ENCODE data around the gene MRPL2. TPM values are rescaled to one million over a fixed set of nuclear protein-coding genes. Genes with fewer than 3 reads are reported as not detected.
"Not testable (repeated sequence)": the region's sequence is repeated elsewhere in the genome, so short reads cannot be mapped to it uniquely, and the experiment has no call there.

MRPL2 gene
- total RNA-seq, 1 donor from 2014 or later = 11.3 TPM

DNA sequence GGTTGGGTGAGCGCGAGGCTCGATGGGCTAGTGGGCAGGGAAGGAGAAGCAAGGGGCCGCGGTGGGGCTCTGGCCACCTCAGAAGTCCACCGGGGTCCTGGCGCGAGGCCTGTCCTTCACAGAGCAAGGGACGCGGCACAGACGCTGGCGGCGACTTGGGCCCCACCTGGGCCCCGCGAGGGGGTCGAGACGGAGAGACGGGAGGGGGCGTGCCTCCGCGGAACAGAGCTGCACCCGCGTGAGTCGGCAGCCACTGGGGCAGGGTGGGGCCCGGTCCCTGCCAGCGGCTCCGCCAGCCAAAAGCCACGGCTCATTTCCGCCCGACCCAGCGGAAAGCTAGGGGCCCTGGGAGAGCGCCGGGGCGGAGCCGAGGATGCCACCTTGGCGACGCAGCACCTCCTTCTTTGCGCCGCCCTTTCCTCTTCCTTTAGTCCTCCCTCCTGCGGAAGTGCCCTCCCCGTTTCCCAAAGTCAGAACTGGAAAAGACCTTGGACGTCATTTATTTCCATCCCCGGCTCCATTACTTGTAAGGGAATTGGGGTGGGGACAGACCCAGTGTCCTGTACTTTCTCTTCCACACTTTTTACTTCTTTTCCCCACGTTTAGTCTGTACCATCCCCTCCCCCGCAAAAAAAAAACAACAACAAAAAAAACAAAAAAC, 5.6 kb downstream of the MRPL2 start, which contains the start of gene CUL7:
Gene CUL7, minus strand, starts transcription at position 307 of the 661 bp plus-strand sequence. CDS start 1,063 bp downstream, outside the sequence.
- peak; percentile 90 to 92 for DNase-seq (ENCODE audit: low read depth in 2 of 2)

DNA sequence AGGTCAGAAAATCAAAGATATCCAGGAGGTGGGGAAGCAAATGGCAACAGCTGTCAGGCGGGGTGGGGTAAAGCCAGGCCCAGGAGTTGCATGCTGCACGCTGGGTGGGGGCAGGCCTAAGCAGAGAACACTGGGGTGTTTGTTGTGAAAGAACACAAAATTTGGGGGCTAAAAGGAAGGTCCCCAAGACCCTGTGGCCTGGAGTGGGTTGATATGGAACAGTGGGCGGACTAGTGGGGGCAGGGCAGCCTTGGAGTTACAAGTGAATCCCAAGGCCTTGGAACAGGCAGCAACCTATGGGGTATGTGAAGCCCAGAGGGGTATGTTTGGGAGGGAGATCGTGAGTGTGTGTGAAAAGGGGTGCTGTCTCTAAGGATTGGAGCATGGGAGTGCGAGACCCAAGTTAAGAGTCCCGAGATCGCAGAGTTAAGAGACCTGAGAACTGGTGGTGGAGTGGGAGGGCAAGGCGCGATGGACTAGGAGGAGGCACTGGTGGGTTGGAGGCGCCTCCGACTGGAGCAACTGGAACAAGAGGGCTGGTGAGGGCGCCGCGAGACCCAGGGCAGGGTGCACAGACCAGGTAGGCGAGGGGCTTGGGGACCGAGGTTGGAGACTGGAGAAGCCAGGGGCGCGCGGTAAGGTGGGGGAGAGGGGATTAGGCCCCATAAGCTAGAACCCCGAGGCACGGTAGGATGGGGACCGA, 6.2 kb downstream of the MRPL2 start:
- DNase-seq (ENCODE audit: low read depth in 2 of 2) = peak in 1 of 2 donors; percentile 41

DNA sequence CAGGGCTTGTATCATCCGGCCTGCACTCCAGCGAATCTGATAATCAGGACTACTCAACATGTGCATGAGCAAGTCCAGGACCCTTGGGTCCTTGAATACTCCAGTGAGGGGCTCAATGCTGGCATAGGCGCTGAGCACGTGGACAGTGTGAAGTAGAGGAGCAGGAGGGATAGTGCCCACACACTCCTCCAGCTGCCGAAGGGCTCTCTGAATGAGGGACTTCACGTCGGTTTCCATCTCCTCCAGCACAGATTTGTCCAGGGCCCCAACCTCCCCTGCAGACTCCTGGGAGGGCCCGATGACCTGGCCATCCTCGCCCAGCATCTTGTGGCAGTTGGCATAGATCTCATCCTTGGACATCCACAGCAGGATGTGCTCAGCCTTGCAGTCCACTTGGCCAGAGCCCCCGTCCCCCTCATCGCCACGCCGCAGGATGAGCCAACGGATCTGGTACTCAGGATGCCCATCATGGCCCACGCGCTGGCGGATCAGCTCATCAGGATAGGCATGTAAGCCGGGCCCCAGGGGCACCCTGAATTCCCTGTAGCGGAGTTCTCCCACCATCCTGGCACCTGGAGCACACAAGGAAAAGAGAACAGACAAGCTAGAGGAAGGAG, 6.9 kb downstream of the MRPL2 start:
- no peak for DNase-seq (ENCODE audit: low read depth in 2 of 2)

DNA sequence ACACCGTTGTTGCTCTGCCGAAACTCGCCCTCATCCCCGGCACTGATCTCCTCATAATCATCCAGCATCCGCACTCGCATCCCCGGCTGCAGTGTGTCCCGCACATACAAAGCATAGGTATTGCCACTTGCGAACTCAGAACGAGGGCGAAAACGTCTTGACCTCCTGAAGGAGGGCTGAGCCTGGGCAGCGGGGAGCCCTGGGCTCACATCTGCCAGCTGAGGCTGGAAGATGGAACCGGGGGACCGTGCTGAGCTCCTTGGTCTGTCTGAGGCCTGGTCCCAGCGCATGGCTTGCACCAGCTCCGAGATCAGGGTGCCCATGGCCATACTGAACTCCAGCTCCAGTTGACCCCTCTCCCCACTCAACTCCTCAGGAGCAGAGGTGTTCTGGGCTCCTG, 8.3 kb downstream of the MRPL2 start:
- DNase-seq (ENCODE audit: low read depth in 2 of 2) = no peak

DNA sequence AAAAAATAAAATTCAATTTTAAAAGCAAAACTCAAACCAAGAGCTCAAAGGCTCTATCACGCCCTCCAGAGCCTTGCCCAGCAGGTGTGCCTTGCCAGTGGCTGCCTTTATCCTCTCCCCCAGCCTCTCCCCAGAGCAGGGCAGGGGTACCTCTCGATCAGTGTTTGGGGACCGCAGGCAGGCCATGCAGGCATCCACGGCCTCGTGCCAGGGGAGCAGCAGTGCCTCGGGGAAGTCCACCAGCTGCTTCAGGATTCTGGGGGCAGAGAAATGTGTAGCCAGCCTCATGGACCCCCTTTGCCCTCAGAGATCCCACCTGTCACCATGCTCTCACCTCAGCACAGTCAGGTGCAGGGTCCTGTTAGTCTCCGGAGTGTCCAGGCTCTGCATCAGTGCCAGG, 11.2 kb downstream of the MRPL2 start:
- no peak for DNase-seq (ENCODE audit: low read depth in 2 of 2)

DNA sequence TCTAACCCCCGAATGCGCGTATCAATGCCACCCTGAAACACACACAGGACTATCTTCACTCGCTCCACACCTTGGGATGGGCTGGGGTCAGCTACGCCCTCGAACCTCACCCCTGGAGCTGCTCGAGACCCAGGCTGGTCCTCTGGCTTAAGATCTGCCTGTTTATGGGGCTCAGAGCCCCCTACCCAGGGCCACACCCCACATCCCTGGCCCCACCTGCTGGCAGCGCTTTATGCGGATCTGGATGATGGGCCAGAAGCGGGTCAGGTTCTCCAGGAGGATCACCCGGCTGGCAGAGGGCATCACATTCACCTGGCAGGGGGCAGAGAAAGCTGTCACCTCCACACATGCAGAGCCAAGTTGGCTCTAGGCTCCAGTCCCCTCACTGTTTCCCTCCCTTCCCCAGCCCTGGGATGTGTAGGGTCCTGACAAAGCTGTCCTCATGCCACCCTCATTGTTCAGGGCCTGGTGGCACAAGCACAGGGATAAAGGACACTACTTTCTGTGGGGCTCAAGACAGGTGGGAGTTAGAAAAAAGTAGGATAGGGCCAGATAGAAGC, 13.8 kb downstream of the MRPL2 start:
- DNase-seq (ENCODE audit: low read depth in 2 of 2) = no peak

DNA sequence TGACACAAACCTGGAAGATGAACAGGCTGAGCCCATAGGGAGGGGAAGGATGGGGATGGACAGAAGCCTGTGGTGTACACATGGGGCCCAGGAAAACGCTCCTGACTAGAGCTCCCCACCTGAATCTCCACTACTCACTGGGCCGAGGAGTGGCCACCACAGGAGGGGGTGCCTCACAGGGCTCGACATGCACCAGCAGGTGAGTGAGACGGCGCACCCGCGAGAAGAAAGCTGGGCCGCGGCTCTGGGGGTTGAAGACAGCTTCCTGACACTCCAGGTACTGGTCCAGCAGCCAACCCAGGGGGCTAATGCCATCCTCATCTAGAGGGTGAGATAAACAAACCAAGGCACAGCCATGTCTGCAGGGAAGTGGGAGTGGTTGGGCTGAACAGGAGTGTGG, 15.9 kb downstream of the MRPL2 start:
- DNase-seq (ENCODE audit: low read depth in 2 of 2) = no peak

DNA sequence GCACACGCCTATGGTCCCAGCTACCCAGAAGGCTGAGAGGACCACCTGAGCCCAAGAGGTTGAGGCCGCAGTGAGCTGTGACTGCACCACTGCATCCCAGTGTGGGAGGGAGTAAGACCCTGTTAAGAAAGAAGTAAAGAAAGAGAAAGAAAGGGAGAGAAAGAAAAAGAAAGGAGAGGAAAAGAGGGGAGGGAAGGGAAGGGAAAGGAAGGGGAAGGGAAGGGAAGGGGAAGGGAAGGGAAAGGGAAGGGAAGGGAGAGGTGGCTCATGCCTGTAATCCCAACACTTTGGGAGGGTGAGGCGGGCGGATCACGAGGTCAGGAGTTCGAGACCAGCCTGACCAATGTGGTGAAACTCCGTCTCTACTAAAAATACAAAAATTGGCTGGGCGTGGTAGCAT, 17.8 kb downstream of the MRPL2 start:
- not testable (repeated sequence) for DNase-seq (ENCODE audit: low read depth in 2 of 2)

DNA sequence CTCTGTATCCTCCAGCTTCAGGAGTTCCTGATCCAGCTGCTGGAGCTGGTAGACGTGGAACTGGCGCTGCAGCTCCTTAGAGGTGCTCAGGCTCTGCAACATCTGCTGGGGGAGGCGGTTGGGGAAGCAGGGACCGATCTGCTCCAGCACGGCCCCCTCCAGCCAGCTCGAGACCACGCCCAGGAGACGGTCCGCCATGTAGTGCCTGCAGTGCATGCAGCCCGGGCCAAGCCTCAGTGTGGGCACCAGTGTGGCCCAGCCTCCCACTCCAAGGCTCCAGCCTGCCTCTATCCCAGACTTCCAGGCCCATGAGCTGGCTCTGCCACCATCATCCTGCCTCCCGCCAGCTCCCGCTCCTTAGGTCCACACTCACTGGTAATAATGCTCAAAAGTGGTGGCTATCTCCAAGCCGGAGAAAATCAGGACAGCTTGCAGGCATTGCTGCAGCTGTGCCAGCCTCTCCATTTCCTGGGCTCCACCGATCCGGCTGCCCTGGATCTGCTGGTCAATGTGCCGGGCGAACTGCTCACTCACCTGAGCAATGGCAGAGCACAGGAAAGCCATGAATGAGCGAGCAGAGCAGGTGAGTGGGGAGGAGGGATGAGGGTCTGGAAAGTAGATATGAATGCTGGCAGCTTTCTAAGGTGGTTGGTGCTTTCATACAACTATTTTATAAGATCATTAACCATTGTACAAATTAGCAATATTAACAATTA, 18.5 kb downstream of the MRPL2 start:
- DNase-seq (ENCODE audit: low read depth in 2 of 2) = no peak

DNA sequence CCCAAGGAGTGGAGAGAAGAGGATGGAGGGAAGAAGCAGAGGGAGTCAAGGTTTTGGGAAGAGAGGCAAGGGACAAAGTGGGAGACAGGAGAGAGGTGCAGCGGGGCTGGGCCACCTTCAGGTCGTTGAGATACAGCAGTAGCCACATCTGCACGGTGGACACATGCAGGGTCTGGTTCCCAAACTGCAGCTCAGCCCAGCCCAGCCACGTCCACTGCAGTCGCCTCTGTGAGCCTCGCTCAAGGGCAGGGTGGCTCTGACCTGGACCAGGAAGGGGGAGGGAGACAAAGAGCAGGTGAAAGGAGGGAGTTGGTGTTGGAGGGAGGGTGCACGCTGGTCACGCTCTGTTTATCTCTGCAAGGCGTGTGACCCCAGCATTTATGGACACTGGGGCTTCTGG, 20.5 kb downstream of the MRPL2 start:
- DNase-seq (ENCODE audit: low read depth in 2 of 2) = no peak

DNA sequence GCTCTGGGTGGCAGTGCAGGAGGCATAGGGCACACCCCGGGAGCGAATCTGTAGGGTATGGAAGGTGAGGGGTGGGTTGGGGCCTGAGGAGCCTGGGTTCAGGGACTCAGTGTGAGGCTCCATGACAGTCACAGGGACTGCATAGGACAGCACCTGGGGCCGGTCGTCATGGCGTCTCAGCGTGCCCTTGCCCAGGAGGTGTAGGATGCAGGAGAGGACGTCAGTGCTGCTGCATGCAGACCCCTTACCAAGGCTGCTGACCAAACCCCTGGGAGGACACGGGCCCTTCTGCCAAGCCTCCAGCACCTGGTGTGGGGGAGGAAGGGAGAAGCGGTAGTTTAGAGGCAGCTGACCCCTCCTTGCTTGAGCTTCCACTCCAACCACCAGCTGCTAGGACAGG, 21.5 kb downstream of the MRPL2 start:
- DNase-seq (ENCODE audit: low read depth in 2 of 2) = no peak

DNA sequence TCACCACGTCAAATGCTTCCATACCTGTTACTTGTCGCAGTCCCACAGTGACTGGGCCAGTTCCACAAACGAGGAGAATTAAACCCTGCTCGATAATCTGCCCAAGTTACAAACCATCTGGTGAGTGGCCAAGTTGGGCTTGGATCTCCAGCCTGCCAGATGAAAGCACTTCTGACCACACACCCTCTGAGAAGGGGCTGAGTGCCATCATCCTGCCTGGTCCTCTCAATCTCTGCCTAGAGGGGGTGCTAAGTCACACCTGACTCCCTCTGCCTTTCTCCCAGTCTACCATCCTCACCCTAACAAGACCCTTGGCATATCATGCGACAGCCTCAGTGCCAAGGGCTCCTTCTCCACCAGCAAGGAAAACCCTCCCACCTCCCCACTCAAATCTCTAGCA, 22.0 kb downstream of the MRPL2 start:
- no peak for DNase-seq (ENCODE audit: low read depth in 2 of 2)

DNA sequence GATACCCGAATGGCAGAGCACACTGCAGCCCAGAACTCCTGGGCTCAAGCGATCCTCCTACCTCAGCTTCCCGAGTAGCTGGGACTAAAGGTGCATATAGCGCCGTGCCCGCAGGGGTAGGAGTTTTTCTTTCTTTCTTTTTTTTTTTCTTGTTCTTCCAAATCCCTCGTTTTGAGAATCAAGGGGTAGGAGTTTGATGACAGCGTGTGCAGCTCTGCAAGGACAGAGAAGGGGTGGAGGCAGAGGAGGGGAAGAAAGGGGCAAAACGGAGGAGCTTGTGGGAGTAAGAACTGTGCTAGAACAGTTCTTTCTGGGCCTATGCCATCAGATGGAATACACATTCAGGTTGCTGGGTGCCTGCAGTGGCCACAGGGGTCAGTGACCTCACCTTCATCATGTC, 22.5 kb downstream of the MRPL2 start:
- no peak for DNase-seq (ENCODE audit: low read depth in 2 of 2)

DNA sequence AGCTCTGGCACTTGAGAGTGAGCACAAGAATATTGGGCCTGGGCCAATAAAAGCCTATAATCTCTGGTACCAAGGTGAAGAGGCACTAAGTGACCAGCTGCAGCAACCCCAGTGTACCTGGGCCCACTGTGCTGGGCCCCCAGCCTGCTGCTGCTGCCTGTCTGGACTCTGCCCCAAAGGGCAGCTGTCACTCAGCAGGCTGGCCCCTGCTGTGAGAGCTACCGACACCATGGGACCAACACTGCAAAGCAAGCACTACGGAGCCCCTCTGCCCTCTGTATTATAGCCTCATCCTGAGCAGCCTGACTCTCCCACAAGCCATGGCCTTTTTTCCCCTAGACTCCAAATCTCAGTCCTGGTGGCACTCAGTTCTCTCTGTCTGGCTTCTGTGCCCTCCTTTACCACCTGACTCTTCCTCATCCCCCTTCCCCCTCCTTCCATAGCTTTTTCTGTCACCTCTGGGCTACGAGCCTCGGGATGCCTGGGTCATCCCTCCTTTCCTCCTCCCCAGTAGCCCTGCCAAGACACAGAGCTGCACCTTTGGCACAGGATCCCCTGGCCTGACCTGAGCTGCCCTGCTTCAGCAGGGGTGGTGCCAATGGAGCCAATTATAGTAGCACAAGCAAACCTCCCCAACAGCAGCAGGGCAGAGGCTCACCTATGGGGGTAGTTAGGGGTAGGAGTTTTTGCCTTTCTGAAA, 23.6 kb downstream of the MRPL2 start:
- no peak for DNase-seq (ENCODE audit: low read depth in 2 of 2)

DNA sequence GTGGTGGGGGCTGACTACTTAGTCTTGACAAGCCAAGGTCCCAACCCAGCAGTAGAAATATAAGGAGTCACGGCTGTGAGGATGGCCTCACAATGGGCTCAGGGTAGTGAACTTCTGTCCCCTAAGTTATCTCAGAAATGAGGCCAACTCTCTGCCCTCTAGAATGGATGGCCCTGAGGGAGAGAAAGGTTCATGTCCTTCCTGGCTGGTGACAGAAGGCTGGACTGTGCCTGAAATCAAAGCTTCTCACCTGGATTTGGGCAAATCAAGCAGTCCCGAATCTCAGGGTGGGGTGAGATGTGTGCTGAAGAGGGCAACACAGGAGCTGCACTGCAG, 25.1 kb downstream of the MRPL2 start:
- DNase-seq (ENCODE audit: low read depth in 2 of 2) = no peak

DNA sequence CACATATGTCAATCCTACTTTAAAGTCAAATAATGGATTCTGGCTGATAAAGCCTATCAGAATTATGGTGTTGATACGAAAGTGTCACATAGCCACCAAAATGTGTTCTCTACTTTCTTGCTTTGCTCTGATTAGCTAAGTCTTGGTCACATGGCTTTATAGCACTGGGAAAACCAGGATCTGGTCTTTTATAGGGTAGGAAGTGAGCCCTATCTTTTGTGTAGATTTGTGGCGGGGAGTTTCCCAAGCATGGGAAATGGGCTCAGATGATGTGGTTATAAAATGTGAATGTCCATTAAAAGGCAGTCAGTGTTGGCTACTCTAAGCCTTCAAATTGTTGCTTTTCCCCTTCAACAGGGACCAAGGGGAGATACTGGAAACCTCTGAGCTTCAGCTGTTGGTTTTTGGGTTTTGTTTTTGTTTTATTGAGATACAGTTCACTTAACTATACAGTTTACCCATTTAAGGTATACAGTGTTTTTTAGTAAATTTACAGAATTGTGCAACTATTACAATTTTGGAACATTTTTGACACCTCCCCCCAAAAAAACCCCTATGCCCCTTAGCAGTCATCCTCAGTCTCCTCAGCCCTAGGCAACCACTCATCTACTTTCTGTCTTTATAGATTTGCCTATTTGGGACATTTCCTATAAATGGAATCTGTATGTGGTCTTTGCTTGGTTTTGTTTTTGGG, 25.6 kb downstream of the MRPL2 start:
- DNase-seq (ENCODE audit: low read depth in 2 of 2) = no peak

DNA sequence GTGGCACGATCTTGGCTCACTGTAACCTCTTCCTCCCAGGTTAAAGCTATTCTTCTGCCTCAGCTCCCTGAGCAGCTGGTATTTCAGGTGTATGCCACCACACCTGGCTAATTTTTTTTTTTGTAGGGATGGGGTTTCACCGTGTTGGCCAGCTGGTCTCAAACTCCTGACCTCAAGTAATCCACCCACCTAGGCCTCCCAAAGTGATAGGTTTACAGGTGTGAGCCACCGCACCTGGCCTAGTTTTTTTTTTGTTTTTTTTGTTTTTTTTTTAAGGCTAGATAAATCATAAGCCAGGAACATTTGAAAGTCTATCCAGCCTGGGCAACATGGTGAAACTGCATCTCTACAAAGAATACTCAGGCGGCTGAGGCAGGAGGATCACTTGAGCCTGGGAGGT, 26.9 kb downstream of the MRPL2 start:
- DNase-seq (ENCODE audit: low read depth in 2 of 2) = no peak

DNA sequence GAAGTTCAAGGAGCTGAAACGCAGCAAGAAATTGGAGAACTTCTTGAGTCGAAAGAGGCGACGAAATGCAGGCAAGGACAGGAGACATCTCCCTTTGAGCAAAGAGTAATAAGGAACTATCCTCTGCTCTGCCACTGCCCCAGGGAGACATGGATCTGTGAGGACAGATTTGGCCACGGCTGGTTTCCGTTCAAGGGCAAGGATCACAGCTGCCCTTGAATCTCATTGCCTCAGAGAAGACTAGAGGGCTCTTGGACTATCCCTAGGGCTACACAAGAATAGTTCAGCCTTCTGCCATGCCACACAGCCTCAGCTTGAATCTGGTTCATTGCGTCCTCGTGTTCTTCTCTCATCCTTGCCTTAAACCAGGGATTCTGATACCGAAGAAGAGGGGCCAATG, 30.1 kb downstream of the MRPL2 start:
- no peak for DNase-seq (ENCODE audit: low read depth in 2 of 2)

DNA sequence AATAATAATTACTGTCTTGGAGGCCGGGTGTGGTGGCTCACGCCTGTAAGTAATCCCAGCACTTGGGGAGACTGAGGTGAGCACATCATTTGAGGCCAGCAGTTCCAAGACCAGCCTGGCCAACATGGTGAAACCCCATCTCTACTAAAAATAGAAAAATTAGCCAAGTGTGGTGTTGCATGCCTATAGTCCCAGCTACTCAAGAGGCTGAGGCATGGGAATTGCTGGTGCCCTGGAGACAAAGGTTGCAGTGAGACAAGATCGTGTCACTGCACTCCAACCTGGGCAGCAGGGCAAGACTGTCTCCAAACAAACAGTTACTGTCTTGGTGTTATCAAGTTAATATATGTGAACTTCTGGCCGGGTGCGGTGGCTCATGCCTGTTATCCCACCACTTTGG, 32.9 kb downstream of the MRPL2 start:
- DNase-seq (ENCODE audit: low read depth in 2 of 2) = no peak

DNA sequence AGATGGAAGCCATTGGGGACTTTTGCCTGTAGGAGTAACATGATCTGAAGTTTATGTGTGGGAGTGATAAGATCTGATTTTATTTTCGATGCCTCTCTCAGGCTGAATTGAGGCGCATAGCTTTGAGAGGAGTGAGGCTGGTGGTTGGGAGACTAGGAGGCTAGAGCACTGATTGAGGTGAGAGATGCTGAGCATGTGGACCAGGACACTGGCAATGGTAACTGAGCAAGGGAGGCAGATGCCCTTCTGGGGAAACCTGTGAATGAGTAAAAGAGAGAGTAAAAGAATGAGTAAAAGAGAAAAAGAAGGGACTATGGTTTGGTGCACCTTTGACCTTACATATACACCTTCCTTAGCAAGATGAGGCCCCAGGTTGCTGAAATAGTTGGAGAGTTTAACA, 34.8 kb downstream of the MRPL2 start:
- no peak for DNase-seq (ENCODE audit: low read depth in 2 of 2)
